Measurements from ENCODE around the gene FER1L5. TPM values are rescaled to one million over a fixed set of nuclear protein-coding genes. Genes with fewer than 3 reads are reported as not detected.

Gene FER1L5
- total RNA-seq, 1 experiment from 2014 or later, result 0.91 TPM

GRCh38 chr2:96616535-96616934 lies 26.0 kb upstream of the FER1L5 start:
- TF ChIP-seq JUND (IDR thresholded peaks at IDR 0.05) (no peak), YY1 (IDR thresholded peaks at IDR 0.05; ENCODE audit: extremely low read depth, insufficient replicate concordance, low read depth, low read length) (no peak), EGR1 (IDR thresholded peaks at IDR 0.05; ENCODE audit: low read depth) (no peak), FOSL1 (IDR thresholded peaks at IDR 0.05; ENCODE audit: low read depth) (no peak), MAX (IDR thresholded peaks at IDR 0.05) (no peak), TCF7L2 (IDR thresholded peaks at IDR 0.05; ENCODE audit: borderline replicate concordance, extremely low read depth, insufficient read depth, insufficient read length) (no peak), ZNF274 (IDR thresholded peaks at IDR 0.05; ENCODE audit: low read depth, low read length) (no peak), ELF1 (IDR thresholded peaks at IDR 0.05; ENCODE audit: borderline replicate concordance, low read depth) (no peak), EZH2 (IDR thresholded peaks at IDR 0.05) (no peak), REST (IDR thresholded peaks at IDR 0.05; ENCODE audit: low read depth) (no peak), POLR2AphosphoS5 (IDR thresholded peaks at IDR 0.05; ENCODE audit: low read depth, low read length) (no peak), SIN3A (IDR thresholded peaks at IDR 0.05; ENCODE audit: low read depth) (no peak), ZFX (IDR thresholded peaks at IDR 0.05) (no peak), SP1 (IDR thresholded peaks at IDR 0.05; ENCODE audit: low read depth) (no peak), EZH2phosphoT487 (IDR thresholded peaks at IDR 0.05; ENCODE audit: borderline replicate concordance) (no peak), POLR2A (IDR thresholded peaks at IDR 0.05; ENCODE audit: borderline replicate concordance, extremely low read depth, insufficient read depth, insufficient read length) (no peak), SRF (IDR thresholded peaks at IDR 0.05; ENCODE audit: low read depth) (no peak), ZBTB33 (IDR thresholded peaks at IDR 0.05; ENCODE audit: extremely low read depth, insufficient replicate concordance, low read length) (no peak), CEBPB (IDR thresholded peaks at IDR 0.05; ENCODE audit: low read depth) (no peak), CBX3 (IDR thresholded peaks at IDR 0.05; ENCODE audit: low read depth) (no peak)
- intact Hi-C loops (cut with micrococcal nuclease), result no loop called here
- DNase-seq (ENCODE audit: low read depth, low spot score) (no peak), ATAC-seq (no peak)
- no peak overlapping the region for H2AFZ ChIP-seq (ENCODE audit: low read depth, low read length, poor library complexity, severe bottlenecking)
- H3K9me2 ChIP-seq (ENCODE audit: insufficient read depth), result no peaks in the 10 kb centered on the region
- no peaks in the 10 kb centered on the region for H4K20me1 ChIP-seq (ENCODE audit: insufficient read depth)
- no TSS peak for BruUV-seq (replicated peaks)
- H3K27ac ChIP-seq (ENCODE audit: low read depth, low read length), result no peak overlapping the region
- ChIA-PET RAD21 (ENCODE audit: low non-redundant PET in 1 of 2, low total read pairs in 2 of 2, uncharacterized antibody in 2 of 2, unreplicated experiment in 2 of 2) (no interaction called here), POLR2A (no interaction called here), CTCF (no interaction called here)
- peaks cover 7% of the 10 kb centered on the region for H3K79me2 ChIP-seq (ENCODE audit: insufficient read depth, low read length)
- no peak overlapping the region for H3K4me3 ChIP-seq (replicated peaks in 1 of 2; ENCODE audit: low read depth in 1 of 2, low read length in 2 of 2)
- no peaks in the 10 kb centered on the region for H3K9me3 ChIP-seq (ENCODE audit: control insufficient read depth in 1 of 2, insufficient read depth in 1 of 2, low read depth in 1 of 2, low read length in 2 of 2)
- no peaks in the 10 kb centered on the region for H3K4me1 ChIP-seq (ENCODE audit: control insufficient read depth in 1 of 2, insufficient read depth in 2 of 2, low read length in 2 of 2)
- no peak overlapping the region for H3K9ac ChIP-seq (ENCODE audit: low read length)
- no peaks in the 10 kb centered on the region for H3K27me3 ChIP-seq (ENCODE audit: insufficient read depth, low read length)
- H3K36me3 ChIP-seq (ENCODE audit: control insufficient read depth in 1 of 2, insufficient read depth in 2 of 2, low read length in 2 of 2), result peaks cover 29 to 38% of the 10 kb centered on the region in 2 experiments
- H3K4me2 ChIP-seq (ENCODE audit: low read length), result no peak overlapping the region
